T-helper 1 cell treated with Interleukin-12 subunit alpha and Interleukin-12 subunit beta and Interleukin-4 antibody, amounts not matched to agents 30 μg/mL and 1 μg/mL, for 36 hours (primary cell): ENCODE results near the gene CLIC5.

Source experiments
- H3K27ac Mint-ChIP-seq: one replicate; pipeline ENCODE4 v1.8.0; 2021; ENCODE audit warnings: mild to moderate bottlenecking, mixed read lengths
- H3K27me3 Mint-ChIP-seq: one replicate; pipeline ENCODE4 v1.8.0; 2021; ENCODE audit warnings: low read depth, mixed read lengths
- H3K36me3 Mint-ChIP-seq: one replicate; pipeline ENCODE4 v1.8.0; 2021; ENCODE audit warnings: low read depth, mixed read lengths
- H3K4me1 Mint-ChIP-seq: one replicate; pipeline ENCODE4 v1.8.0; 2021; ENCODE audit warnings: low read depth, mixed read lengths
- H3K4me3 Mint-ChIP-seq: one replicate; pipeline ENCODE4 v1.8.0; 2021; ENCODE audit warnings: mild to moderate bottlenecking, moderate library complexity, mixed read lengths
- H3K9me3 Mint-ChIP-seq: one replicate; pipeline ENCODE4 v1.8.0; 2021; ENCODE audit warnings: mixed read lengths

CLIC5 gene

DNA sequence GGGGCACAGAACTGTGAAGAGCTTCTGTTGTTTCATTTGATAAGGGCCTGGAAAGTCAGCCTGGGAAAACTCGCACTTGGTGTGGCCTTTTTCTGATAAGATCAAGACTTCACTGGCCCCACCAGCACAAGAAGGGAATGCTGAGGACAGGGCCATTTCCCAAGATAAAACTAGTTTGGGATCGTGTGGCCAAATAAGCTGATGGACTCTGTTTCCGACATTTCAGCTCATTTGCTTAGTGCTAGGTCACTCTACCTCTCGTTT is 116.0 kb downstream of the CLIC5 start:
- Mint-ChIP-seq H3K27ac (no peak overlapping the region), H3K9me3 (no peaks in the 10 kb centered on the region), H3K27me3 (no peaks in the 10 kb centered on the region), H3K4me1 (peaks cover 14% of the 10 kb centered on the region), H3K36me3 (no peaks in the 10 kb centered on the region), H3K4me3 (no peak overlapping the region)

DNA sequence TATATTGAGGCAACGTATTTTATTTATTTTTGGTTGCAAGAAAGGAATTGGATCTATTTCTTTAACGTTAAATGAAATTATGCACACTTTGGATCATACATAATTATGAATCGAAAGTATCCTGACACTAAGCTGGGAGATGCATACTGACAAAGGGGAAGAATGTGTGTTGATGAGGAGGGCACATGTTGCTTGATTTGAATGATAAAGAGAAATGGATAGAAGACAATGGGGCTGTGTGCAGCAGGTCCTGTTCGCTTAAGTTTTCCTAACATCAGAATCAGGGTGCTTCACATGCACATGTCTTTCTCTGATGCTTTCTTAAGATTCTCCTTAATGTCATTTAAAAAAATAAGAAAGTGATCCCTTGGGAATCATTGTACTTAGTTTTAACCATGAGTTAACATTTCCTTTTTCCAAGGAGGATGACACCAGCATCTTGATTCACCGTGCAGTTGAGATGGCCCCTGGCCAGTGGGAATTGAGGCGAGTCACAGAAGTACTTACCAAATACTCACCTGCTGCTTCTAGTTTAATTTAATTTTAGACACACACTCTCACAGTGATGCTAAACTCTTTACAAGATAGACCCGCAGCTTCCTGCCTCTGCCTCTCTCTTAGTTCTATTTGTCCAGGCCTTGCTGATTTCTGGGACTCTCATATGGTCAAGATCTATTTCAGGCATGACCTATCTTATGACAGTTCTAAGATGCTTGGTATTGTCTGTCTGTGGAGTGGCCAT is 116.5 kb downstream of the CLIC5 start:
- no peak overlapping the region for H3K4me3 Mint-ChIP-seq
- H3K9me3 Mint-ChIP-seq = no peaks in the 10 kb centered on the region
- H3K27ac Mint-ChIP-seq = no peak overlapping the region
- H3K36me3 Mint-ChIP-seq = no peaks in the 10 kb centered on the region
- H3K4me1 Mint-ChIP-seq = peaks cover 14% of the 10 kb centered on the region
- no peaks in the 10 kb centered on the region for H3K27me3 Mint-ChIP-seq

DNA sequence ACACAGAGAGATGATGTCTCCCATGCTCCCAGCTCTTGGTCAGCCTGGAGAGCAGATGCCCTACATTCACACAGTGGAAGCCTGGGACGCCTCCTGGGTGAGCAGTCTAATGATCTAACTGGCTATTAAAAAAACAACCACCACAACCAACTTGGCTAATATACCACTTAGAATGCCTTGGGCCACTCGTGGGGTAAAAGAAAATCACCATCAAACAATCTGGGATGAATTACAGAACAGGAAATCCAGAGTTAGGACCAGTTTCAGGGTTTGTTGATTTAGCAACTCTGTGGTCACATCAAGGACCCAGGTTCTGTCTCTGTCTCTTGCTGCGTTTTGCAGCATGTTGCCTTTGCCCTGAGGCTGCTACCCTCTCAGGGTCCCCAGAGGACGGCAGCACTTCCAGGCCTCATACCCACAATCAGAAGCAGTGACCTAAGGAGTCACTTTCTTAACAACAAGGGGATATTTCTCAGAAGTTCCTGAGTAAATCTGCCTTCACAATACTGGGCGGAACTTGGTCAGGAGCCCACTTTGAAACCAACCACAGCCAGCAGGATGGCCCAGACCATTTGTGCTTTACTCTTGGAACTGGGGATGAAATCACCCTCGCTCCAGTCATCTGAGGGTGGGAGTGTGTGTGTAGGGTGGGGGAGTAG is 118.7 kb downstream of the CLIC5 start:
- Mint-ChIP-seq H3K4me1 (peaks cover 14% of the 10 kb centered on the region), H3K9me3 (no peaks in the 10 kb centered on the region), H3K27me3 (no peaks in the 10 kb centered on the region), H3K36me3 (no peaks in the 10 kb centered on the region), H3K27ac (no peak overlapping the region), H3K4me3 (no peak overlapping the region)

DNA sequence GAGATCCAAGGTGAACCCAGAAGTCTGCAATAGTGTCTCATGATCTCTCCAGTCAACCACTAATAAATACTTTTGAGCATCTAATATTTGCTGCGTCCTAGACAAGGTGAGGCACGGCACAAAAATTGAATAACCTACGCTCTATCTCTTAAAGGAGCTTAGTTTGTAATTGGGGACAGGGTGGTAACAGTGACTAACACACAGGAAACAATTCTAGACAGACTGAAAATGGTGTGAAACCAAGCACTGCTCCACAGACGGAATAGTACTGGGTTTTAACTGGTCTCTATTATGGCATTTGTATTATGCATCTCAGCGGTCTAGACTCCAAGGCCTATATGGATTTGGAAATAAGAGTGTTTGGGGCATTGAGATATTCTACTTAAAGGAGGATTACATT is 120.1 kb downstream of the CLIC5 start:
- peaks cover 14% of the 10 kb centered on the region for H3K4me1 Mint-ChIP-seq
- no peak overlapping the region for H3K4me3 Mint-ChIP-seq
- no peaks in the 10 kb centered on the region for H3K36me3 Mint-ChIP-seq
- no peaks in the 10 kb centered on the region for H3K27me3 Mint-ChIP-seq
- no peak overlapping the region for H3K27ac Mint-ChIP-seq
- H3K9me3 Mint-ChIP-seq = no peaks in the 10 kb centered on the region

DNA sequence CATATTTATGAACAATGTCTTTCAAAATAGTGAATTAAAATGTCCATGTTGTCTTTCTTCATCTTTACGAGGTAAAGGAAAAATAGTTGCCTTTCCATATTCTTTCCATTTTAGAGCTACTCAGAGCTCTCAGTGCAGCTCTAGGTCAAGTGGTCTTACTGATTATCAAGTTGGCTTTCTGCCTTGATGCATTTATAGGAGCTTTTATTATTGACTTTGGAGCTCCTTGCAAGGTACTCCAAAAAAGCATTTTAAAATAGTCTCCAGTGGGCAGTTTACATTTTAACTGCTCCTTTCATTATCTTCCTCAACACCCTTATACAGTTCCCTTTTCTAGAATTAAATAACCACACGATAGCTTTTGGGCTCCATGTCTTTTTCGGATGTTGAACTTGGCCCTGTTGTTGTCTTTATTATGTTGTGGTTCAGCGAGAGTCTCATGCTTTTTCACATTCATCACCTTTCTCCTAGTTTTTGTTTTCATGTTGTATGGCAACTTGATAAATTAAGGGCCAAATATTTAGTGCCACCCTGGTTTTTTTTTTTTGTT is 122.9 kb downstream of the CLIC5 start:
- Mint-ChIP-seq H3K27ac (no peak overlapping the region), H3K36me3 (no peaks in the 10 kb centered on the region), H3K4me3 (no peak overlapping the region), H3K9me3 (no peaks in the 10 kb centered on the region), H3K4me1 (peaks cover 17% of the 10 kb centered on the region), H3K27me3 (no peaks in the 10 kb centered on the region)

DNA sequence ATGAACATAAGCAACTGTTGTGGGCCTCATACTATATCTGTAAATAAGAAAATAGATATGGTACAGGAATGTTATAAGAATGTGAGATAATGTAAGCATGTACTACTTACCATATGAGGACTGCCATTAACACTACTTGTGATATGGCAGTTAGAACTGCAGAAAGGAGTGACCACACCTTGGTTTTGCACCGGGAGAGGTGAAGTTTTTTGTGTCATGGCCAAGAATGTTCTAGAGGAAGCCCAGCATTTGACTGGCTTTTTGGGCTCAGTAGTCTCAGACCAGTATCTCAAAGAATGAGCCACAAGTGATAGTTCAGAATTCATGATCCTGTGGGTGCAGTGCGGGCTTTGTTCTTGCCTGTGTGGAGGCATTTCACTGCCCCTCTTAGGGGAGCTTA is 123.5 kb downstream of the CLIC5 start:
- Mint-ChIP-seq H3K9me3 (no peaks in the 10 kb centered on the region), H3K36me3 (no peaks in the 10 kb centered on the region), H3K27me3 (no peaks in the 10 kb centered on the region), H3K4me3 (no peak overlapping the region), H3K27ac (no peak overlapping the region), H3K4me1 (peaks cover 17% of the 10 kb centered on the region)

DNA sequence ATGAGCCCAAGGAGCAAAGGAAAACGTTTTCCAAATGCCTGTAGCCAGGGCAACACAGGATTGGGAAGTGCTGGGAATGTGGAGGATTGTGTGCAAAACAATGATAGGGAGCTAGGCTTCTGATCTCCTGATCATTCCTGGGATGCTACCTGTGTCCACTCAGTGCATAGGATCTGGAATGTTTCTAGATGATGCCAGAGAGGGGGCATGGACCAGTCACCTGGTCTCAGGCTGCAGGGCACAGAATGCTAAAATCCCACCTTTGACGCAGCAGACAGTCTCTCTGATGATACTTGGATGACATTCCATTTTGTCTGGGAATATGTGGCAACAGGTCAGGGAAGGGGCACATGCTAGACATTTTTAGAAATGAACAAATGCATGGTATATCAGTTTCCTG is 128.9 kb downstream of the CLIC5 start:
- peaks cover 4% of the 10 kb centered on the region for H3K4me1 Mint-ChIP-seq
- H3K27ac Mint-ChIP-seq = no peak overlapping the region
- no peaks in the 10 kb centered on the region for H3K36me3 Mint-ChIP-seq
- H3K27me3 Mint-ChIP-seq = peaks cover 9% of the 10 kb centered on the region
- H3K4me3 Mint-ChIP-seq = no peak overlapping the region
- H3K9me3 Mint-ChIP-seq = peaks cover 8% of the 10 kb centered on the region

DNA sequence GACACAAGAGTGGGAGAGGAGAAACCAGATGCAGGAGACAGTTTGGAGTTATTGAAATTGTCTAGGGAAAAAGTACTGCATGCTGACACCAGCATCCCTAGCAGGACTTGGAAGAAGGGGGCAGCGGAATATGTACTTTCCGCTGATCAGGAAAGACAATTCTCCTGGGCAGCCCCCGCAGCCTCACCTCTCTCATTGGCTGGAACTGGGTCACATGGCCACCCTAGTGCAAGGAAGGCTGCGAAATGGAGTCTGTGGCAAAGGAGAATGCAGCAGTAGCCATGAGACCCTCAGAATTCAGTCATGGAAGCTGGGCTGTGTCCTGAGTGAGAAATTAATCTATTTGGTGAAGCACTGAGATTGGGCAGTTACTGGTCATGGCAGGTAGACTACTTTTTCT is 131.3 kb downstream of the CLIC5 start:
- H3K9me3 Mint-ChIP-seq = peaks cover 8% of the 10 kb centered on the region
- H3K4me1 Mint-ChIP-seq = peaks cover 3% of the 10 kb centered on the region
- no peak overlapping the region for H3K27ac Mint-ChIP-seq
- H3K36me3 Mint-ChIP-seq = no peaks in the 10 kb centered on the region
- no peak overlapping the region for H3K4me3 Mint-ChIP-seq
- H3K27me3 Mint-ChIP-seq = peaks cover 9% of the 10 kb centered on the region

DNA sequence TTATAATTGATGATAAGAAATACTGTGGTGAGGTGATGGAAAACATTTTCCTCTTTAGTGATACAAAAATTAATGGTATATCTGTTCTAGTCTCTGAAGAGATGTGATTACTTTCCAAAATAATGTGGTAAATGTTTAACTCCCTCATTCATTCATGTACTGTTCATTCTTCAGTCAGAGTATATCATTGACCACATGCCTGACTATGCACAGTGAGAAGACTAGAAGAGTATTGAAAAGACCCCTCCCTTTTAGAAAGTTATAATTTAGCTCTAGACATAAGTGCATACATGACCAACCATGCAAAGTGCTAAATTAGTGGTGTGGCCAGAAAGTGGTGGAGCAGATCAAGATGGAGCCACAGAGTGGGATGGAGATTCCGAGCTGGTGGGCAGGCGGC is 133.0 kb downstream of the CLIC5 start:
- Mint-ChIP-seq H3K27ac (no peak overlapping the region), H3K27me3 (peaks cover 9% of the 10 kb centered on the region), H3K9me3 (peaks cover 8% of the 10 kb centered on the region)

DNA sequence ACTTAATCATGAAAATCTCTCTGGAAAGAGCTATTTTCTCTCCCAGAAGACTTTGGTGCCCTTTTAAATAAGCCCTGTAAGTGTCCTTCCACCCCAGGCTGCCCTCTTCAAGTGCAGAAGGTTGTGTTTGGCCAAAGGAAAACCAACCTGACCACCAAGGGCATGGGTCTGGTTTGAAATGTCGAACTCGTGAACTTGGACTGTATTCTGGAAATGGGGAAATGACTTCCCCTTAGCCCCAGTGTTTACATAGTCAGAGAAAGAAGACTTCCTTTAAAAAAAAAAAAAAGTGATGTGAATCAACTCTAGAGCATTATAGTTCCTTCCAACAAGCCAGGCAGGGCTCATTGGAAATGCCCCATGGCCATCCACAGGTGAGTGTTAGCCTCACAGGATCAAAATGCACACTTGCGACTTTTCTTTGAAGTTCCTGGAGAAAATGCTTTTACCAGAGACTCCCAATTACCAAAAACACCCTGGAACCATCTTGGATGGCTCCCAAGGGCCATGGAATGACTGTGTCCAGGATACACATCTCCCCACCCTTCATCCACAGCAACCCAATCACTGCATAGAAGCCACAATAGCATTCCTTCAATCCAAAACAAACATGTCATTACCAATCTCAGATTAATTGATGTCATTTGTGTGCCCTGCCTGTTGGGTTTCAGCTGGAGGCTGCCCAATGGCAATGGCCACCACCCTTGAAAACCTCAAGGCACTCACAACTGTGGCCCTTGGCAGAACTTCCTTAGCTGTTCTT is 133.8 kb downstream of the CLIC5 start:
- H3K36me3 Mint-ChIP-seq = no peaks in the 10 kb centered on the region
- H3K27me3 Mint-ChIP-seq = peaks cover 8% of the 10 kb centered on the region
- no peak overlapping the region for H3K4me3 Mint-ChIP-seq
- H3K27ac Mint-ChIP-seq = no peak overlapping the region
- peaks cover 3% of the 10 kb centered on the region for H3K4me1 Mint-ChIP-seq
- peaks cover 8% of the 10 kb centered on the region for H3K9me3 Mint-ChIP-seq

More for the DNA sequence above, 133.0 kb downstream of the CLIC5 start:
- peaks cover 3% of the 10 kb centered on the region for H3K4me1 Mint-ChIP-seq
- no peaks in the 10 kb centered on the region for H3K36me3 Mint-ChIP-seq
- H3K4me3 Mint-ChIP-seq = no peak overlapping the region

DNA sequence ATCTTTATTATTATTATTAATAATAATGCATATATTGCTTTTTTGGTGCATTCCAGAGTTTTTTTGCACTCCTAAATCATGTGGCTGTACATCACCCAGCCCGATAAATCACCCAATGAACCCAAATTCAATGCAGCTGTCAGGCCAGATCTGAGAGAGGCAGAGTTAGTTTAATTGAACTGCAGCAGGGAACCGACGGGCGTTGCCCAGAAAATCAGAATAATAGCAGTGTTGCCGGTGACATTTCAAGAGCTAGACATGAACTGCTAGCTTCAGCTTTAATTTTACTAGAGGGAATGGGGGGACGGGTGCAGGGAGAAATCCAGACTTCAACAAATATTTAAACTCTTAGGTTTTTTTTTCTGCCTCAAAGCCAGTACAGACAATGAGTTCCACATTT is 135.0 kb downstream of the CLIC5 start:
- Mint-ChIP-seq H3K9me3 (peaks cover 11% of the 10 kb centered on the region), H3K4me1 (peaks cover 3% of the 10 kb centered on the region), H3K27ac (no peak overlapping the region), H3K36me3 (peaks cover under 1% of the 10 kb centered on the region), H3K27me3 (peaks cover 4% of the 10 kb centered on the region), H3K4me3 (no peak overlapping the region)

DNA sequence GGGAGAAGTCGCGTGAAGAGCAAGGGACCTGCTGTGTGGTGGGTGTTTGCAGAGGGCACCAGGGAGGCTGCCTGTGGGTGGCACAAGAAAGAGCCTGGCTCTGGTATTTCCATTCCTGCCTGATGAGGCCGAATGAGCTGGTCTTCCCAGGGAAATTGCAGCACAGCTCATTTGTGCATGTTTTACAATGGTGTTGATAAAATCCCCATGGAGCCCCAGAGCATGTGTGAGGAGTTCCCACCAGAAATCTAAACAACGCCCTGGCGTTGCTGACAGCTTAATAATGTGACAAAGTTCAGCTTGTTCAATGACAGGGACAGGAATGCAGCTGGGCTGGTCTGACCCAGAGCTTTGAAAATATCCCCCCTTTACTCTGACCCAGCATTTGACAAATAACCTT is 135.5 kb downstream of the CLIC5 start:
- peaks cover 2% of the 10 kb centered on the region for H3K36me3 Mint-ChIP-seq
- H3K4me3 Mint-ChIP-seq = no peak overlapping the region
- no peak overlapping the region for H3K27ac Mint-ChIP-seq
- peaks cover 3% of the 10 kb centered on the region for H3K4me1 Mint-ChIP-seq
- peaks cover 13% of the 10 kb centered on the region for H3K9me3 Mint-ChIP-seq
- peaks cover 4% of the 10 kb centered on the region for H3K27me3 Mint-ChIP-seq

DNA sequence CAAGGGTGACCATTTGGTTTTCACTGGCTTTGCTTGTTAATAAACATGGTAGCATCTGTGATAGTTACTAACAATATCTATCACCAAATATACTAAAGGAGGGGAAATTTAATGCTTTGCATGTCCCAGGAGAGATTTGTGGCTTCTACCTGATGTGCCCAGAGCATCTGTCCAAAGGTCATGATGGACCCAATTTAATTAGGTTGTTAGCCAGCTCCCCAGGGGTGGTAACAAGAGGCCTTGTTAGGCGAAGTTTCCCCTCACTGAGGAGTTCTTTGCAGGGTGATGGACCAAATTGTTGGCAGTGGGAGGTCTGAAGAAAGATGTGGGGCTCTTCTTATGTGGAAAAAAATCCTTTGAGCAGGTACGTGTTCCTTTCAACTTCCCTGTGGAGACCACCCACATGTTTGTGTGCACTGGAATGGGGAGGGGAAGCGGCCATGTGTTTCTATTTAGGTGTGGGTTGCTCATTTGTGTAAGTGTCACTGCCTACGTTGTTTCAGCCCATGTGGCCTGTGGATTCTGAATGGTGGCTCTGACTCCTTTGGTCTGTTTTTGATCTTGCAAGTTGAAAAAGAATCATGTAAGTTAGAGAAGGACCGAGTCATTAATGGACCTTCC is 137.6 kb downstream of the CLIC5 start:
- Mint-ChIP-seq H3K4me3 (no peak overlapping the region), H3K9me3 (peaks cover 13% of the 10 kb centered on the region), H3K36me3 (peaks cover 2% of the 10 kb centered on the region), H3K27me3 (no peaks in the 10 kb centered on the region), H3K4me1 (peaks cover 3% of the 10 kb centered on the region), H3K27ac (no peak overlapping the region)

DNA sequence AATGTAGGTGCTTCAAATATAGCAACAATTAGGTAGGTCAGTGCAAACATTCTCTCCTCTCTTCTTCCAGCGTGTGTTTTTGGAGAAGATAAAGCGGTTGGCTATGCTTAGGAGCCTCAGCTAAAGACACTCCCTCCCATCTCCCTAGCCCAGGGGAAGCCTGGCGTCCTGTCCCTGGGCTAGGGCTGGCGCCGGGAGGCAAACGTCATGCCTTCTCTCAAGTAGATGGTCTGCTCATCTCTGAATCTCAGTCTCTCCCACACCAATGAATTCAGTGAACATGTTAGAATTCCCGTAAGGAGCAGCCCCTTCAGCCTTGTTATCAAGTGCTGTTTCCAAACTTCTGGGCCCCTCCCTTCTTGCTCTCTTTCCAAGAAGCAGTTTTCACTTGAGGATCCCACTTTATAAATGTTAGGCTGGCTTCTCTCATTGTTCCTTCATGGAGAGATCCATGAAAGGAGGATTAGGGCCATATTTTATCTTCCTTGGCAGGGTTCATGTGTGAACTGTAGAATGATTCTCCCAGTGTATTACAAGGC is 142.8 kb downstream of the CLIC5 start:
- Mint-ChIP-seq H3K27me3 (peaks cover 7% of the 10 kb centered on the region), H3K4me3 (no peak overlapping the region), H3K9me3 (peaks cover 5% of the 10 kb centered on the region), H3K27ac (no peak overlapping the region), H3K36me3 (peaks cover 2% of the 10 kb centered on the region), H3K4me1 (no peaks in the 10 kb centered on the region)
